CMK (cell line): Measurements from ENCODE around the gene ASB1.

Experiments used
- DNase-seq: peaks from one replicate; pipeline ENCODE4 v3.0.0-alpha.2; 2010; ENCODE audit warnings: low read depth

Gene ASB1

DNA sequence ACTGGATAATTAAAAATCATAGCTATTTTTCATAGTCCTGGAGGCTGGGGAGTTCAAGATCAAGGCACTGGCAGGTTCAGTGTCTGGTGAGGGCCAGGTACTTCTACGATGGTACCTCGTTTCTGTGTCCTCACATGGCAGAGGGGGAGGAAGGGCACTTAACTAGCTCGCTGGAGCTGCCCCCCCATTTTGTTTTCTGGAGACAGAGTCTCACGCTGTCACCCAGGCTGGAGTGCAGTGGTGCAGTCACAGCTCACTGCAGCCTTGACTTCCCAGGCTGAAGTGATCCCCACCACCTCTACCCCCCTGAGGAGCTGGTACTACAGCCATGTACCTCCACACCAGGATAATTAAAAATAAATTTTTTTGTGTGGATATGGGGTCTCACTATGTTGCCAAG lies 40.3 kb downstream of the ASB1 start:
- DNase-seq, result no peak

DNA sequence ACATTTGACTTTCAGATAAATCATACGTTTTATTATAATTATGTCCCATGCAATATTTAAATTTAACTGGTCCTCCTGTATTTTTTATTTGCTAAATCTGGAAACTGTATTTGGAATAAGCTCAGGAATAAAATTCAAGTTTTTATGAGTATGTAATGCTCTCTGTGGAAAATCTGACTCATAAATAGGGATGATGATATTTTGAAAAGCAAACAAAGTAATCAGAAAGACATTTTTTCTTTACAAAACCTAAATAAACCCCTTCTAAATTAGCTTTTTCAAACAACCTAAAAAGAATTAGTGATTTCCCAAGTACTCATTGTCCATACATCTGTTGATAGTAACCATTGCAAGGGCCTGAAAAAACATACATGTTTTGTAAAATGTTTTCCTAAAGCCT lies 41.1 kb downstream of the ASB1 start:
- no peak for DNase-seq

DNA sequence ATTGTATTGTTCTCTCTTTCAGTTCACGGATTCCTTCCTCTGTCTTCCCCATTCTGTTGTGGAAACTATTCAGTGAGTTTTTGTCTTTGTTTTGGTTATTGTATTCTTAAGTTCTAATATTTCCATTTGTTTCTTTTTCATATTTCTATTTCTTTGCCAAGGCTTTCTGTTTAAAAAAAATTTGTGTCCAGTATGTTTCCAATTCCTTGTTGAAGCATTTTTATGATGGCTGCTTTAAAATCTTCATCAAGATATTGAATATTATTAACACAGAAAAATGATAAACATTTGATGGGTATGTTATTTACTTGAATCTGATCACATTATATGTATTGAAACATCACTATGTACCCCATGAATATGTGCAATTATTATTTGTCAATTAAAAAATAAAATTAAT lies 42.4 kb downstream of the ASB1 start:
- no peak for DNase-seq

DNA sequence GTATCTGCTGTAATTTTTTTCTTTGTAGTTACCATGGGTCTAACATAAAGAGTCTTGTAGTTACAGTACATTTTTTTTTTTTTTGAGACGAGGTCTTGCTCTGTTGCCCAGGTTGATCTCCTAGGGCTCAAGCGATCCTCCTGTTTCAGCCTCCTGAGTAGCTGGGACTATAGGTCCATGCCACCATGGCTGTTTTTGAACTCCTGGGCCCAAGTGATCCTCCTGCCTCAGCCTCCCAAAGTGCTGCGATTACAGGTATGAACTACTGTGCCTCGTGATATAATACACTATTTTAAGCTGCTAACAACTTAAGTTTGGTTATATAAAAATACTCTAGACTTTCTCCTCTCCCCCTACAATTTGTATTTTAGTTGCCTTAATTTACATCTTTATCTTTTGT lies 46.3 kb downstream of the ASB1 start:
- no peak for DNase-seq

DNA sequence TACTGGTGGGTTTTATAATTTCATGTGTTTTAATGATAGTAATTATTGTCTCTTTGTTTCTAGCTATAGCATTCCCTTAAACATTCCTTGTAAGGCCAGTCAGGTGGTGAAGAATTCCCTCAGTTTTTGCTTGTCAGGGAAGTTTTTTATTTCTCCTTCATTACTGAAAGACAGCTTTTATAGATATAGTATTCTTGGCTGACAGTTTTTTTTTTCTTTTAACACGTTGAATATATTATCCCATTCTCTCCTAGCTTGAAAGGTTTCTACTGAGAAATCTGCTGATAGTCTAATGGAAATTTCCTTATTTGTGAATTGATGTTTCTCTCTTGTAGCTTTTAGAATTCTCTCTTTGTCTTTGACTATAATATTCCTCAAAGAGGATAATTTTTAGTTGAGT lies 46.8 kb downstream of the ASB1 start:
- DNase-seq, result no peak

DNA sequence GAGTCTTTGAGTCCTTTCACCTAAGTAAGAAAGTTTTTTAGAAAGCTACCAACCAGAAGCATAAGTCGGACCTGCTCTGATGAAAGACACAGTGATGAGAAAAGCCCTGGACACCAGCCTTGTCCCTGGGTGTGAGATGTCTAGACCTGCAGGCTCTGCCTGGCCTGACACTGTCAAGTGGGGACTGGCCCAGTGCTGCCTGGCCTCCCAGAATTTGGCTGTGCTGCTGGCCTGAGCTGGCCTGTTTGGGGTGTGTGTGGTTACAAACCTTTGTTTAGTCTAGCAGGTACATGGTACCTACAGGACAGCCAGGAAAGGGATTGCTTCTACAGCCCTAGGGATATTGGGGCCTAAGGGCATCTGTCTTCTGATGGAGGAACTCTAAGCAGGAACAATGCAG lies 48.3 kb downstream of the ASB1 start:
- DNase-seq, result no peak

DNA sequence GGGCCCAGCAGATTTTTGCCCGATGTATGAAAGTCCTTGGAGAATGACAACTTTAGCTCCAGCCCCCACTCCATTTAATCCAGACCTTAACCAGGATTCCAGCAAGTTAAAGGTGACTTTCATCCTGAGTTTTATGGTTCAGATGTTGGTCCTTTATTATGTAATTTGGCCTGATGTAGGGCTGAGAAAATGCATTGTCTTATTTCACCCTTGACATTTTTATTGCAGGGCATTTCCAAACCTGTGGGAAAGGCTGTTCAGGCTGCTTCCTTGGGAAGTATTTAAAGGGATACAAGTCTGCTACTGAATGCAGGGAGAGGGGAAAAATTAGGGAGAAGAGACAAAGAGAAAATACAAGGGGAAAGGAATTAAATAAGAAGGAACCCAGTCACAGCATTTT lies 48.8 kb downstream of the ASB1 start:
- DNase-seq, result no peak

DNA sequence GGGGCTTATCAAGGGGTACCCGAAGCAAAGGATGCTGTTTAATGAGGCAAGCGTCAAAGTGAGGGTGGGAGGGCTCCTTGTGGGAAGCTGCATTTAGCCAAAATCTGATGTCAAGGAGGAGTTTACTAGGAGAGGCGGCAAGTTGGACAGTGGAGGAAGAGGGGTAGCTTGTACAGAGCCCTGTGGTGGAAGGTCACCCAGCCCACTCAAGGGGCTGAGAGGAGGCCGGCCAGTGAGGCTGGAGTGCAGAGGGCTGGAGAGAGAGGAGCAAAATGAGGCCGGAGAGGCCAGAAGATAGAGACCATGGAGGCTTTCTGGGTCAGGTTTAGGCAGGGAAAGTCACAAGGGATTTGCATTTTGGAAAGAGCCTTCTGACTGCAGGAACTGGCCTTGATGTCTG lies 49.5 kb downstream of the ASB1 start:
- no peak for DNase-seq

DNA sequence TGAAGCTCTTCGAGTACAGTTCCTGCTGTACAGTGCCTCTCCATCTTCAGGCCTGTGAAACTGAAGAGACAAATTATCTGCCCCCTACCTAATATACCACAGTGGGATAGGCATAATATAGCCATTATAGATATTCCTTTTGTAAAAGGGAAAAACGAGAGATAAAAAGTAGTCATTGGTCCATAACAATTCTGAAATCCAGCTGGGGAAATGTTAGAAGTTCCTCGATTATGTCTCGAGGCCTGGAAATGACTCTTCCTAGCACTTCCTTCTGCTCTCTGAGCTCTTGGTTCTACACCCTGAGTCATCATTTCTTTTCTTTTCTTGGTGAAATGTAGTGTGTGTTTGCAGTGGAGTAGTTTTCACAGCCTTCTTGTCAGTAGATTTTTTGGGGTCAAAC lies 51.5 kb downstream of the ASB1 start:
- DNase-seq, result no peak

DNA sequence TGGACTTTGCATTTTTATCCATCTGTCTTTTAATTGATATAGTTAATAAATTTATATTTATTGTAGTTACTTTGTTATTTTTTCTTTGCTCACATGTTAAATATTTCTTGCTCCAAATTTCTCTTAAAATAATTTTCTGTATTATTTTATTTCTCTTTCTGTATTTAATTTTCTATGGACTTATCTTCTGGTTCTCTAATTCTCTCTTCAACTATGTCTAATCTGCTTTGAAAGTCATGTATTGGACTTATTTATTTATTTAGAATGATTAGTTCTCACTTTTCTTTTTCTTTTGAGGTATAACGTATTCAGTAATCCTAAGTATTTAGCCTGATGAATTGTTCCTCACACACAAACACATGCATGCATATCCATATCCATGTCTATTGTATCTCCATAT lies 53.1 kb downstream of the ASB1 start:
- DNase-seq, result no peak

DNA sequence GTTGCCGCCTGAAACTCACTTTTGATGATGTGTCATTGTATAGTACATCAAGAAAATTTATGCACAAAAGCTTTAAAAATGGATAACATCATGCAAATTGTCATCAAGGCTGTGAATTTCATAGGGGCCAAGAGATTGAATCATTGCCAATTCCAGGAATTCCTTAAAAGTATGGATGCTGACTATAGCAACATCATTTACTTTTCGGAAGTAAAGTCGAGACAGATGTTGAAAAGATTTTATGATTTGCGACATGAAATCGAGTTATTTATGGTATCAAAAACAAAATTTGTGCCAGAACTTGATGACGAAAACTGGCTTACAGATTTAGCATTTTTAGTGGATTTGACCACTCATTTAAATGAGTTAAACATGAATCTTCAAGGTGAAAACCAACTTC lies 56.3 kb downstream of the ASB1 start:
- DNase-seq, result no peak

DNA sequence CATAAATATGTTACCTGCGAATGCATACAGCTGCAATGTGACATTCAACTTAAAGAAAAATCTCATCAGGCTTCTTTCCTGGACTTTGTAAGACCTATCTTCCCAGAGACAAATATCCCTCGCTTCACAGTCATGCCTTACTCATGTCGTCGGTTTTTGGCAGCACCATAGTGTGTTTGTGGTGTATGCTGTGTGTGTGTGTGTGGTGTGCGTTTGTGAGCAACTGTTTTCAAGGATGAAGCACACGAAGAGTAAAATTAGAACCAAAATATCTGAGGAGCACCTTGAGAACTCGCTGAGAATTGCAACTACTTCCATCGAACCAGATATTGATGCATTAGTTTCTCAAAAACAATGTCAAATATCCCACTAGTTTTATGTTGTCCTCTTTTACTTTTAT lies 56.9 kb downstream of the ASB1 start:
- DNase-seq, result no peak

DNA sequence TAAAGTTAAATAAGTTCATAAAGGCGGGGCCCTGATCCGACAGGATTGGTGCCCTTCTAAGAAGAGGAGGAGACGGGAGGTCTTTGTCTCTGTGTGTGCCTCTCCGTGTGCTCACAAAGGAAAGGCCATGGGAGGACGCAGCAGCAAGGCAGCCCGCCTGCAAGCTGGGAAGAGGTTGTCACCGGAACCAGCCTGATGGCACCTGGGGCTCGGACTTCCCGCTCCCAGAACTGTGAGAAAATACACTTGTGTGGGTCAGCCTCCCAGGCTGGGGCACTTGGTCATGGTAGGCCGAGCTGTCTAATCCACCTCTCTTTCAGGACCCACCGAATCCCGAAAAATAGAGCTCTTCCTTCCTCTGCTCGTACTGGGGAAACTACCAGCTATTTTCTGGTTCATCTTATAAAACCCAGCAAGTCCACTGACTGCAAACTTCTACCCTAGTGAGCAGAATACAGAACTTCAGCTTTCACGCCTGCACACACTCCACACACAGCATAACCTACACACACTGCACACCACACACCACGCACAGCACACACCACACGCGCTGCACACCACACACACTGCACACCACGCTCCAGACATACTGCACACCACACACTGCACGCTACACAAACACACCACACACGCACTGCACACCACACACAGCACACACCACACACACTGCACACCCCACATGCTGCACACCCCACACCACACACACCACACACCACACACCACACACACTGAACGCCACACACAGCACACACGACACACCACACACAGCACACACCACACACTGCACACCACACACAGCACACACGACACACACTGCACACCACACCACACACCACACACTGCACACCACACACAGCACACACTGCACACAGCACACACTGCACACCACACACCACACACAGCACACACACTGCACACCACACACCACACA lies 58.1 kb downstream of the ASB1 start:
- DNase-seq, result no peak

DNA sequence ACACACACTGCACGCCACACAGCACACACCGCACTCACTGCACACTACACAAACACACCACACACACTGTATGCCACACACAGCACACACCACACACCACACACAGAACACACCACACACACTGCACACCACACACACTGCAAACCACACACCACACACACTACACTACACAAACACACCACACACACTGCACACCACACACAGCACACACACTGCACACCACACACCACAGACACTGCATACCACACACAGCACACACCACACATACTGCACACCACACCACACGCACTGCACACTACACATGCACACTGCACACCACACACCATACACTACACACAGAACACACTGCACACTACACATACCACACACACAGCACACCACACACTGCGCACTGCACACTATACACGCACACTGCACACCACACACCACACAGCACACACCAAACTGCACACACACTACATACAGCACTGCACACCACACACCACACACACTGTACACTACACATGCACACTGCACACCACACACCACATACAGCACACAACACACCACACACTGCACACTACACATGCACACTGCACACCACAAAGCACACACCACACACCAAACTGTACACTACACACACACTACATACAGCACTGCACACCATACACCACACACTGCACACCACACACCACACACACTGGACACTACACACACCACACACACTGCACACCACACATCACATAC lies 59.6 kb downstream of the ASB1 start:
- DNase-seq, result no peak

DNA sequence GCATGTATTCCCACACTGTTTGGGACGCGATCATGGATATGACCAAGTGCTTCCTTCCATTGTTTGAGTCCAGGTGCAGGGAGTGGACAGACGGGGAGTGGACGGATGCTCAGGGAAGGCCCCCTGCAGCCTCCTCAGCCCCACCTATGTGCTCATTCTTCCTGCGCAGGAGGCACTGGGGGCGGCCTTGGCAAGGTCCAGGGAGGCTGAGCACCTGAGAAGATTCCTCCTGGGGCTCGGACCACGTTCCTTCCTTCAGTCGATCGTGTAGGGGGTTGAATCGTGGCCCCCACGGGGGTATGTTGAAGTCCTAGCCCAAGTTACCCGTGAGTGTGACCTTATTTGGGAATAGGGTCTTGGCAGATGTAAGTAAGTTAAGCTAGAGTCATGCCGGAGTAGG lies 60.4 kb downstream of the ASB1 start:
- no peak for DNase-seq

DNA sequence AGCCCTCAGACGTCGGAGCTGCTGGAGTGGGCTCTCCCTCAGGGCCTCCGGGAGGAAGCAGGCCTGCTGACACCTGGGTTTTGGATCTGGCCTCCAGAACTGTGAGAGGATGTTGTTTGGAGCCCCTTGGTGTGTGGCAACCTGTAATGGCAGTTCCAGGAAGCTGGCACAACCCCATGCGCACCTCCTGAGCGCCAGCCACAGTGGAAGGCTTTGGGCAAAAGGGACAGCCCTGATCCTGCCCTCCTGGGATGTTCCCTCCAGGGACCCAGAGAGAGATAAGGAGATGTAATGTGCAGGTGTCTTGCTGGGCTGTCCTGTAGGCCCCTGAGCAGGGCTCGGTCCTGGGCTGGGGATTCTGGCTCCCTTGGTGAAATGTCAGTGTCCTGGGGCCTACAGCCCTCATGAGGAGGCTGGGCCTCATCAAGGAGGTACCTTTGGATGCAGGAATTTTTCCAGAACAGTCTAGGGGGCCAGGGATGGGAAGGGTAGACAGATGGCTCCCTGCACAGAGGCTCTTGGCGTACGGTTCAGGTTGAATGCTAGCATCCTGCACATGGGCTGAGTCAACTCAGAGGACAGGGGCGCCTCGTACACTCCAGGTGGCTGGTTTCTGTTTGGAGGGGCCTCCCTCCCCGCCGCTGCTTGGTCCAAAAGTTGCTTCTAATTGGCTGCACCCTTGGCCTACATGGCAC lies 61.1 kb downstream of the ASB1 start:
- DNase-seq, result no peak

DNA sequence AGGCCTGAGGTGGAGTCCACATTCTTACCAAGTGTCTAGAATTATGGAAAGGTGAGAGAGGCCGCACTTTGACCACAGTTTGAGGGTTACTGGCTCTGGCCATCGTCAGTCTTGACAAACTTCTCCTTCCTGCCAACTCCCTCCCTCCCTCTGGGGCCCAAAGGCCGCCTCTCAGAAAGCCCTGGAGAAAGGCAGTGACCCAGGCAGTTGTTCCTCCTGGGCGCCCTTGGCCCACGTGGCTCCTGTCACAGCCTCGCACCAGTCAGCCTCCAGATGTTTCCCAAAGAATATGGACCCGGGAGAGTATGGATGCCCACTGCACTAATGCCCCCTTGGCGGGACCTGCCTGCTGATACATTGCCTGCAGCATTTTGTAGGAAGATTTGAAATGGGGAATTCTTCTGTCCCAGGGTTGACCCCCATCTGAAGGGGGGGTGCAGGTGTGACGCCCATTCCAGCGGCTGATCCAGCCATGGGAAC lies 61.7 kb downstream of the ASB1 start:
- DNase-seq, result no peak

DNA sequence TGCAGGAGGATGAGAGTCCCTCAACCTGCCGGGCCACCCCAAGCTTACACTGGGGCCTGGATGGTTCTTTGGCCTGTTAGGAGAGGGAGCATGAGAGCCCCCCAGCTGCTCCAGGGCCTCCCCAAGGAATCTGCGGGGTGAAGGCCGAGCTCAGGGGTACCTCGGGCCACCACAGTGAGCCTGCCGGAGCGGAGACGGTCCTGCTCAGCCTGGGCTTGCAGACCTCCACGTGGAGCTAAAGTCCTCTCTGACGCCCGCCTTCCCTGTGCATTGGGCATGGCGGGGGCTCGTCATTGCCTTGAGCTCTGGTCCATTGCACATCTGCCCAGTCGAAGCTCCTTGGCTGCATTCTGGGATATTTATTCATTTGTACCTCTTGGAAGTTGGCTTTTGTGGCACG lies 62.7 kb downstream of the ASB1 start:
- DNase-seq, result no peak

DNA sequence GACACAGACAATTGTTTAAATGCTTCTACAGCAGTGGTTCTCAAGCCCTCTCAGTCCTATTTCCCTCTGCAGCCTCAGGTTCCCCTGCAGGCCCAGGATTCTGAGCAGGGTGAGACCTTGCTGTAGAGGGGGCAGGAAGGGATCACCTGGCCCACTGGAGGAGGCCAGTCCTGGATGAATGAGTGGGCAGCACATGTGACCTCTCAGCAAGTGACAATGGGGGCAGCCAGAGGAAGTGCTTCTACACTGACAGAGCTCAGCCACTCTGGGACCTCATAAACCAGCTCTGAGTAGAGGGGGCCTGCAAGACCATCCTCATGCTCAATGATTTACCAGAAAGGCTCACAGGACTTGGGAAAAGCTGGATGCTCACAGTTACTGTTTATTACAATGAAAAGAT lies 63.2 kb downstream of the ASB1 start:
- no peak for DNase-seq

DNA sequence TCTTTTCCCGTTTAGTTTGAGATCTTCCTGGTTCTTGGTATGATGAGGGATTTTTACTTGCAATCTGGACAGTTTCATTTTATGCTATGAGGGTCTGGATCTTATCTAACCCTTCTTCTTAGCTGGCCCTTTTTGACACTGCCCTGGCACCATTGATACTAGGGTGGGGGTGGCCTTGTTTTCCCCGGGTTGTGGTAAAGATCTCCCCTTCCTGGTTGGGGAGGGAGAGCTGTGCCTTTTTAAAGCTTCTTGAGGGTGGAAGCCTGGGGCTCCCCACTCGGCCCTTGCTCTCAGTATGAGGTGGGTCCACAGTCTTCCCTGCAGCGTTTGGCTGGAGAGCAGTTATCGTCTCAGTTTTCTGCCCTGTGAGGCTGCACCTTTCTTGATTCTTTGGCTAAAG lies 66.1 kb downstream of the ASB1 start:
- DNase-seq, result no peak

DNA sequence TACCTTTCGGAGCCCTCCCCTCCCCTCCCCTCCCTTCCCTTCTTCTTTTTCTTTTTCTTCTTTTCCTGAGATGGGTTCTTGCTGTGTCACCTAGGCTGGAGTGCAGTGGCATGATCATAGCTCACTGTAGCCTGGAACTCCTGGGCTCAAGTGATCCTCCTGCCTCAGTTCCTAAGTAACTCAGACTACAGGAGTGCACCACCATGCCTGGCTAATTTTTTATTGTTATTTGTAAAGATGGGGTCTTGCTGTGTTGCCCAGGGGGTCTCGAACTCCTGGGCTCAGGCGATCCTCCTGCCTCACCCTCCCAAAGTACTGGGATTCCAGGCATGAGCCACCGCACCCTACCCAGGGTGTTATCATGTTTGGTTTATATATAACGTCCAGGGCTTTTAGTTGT lies 66.7 kb downstream of the ASB1 start:
- DNase-seq, result no peak

DNA sequence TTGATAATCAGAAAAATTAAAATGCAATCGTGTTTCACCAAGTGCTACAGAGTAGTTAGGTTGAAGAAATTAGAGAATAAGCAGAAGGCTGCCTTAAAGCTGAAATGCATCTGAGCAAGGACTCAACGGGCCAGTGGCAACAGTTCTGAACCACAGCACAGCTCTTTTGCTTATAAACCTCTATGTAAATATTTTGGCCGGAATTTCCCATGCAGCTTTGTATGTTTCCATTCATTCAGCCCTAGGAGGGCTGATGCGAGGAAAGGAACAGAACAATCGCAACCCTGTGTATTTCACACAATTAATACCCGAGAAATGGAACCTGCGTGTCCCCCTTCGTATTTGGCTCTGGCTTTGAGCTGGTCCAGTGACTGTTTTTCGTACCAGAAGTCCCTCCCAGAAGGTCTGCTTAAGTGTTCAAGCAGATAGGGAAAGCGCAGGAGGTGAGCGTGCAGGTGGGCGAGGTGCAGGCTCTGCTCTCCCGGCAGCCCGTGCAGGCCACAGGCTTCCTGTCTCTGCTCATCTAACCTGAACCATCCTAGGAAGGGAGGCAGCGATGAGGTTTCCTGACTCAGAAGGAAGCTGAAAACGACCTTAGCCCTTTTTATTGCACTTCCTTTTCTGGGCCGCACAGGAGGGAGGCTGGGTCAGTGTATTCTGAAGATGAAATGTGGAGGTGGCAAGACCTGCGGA lies 67.3 kb downstream of the ASB1 start:
- DNase-seq, result no peak
